Metanephros (tissue), 1 donor: ENCODE data around the gene CNTF. TPM values are rescaled to one million over a fixed set of nuclear protein-coding genes. Genes with fewer than 3 reads are reported as not detected.

Experiments used
- total RNA-seq: library from RNA; depleted of rRNA; stranded (reverse); fragments of >200 nt; gene quantifications from one replicate; pipeline ENCODE4 v1.2.3, GENCODE V29; 2014

The CNTF gene, protein sequence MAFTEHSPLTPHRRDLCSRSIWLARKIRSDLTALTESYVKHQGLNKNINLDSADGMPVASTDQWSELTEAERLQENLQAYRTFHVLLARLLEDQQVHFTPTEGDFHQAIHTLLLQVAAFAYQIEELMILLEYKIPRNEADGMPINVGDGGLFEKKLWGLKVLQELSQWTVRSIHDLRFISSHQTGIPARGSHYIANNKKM
- 0.99 TPM for total RNA-seq

DNA sequence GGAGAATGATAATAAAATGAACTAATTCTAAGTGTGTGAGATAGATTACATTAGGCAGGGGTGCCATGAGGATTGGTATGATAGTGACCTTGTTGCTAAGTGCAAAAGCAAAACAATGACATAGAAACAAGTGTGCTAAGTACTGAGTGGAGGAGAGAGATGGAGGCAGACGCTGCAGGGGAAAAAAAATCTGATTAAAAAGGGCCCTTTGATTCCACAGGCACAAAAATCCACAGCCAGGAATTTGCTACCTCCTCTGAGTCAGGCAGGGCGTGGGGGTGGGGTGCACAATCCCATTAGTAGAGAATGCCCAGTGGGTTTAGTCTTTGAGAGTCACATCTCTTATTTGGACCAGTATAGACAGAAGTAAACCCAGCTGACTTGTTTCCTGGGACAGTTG lies at the start of gene CNTF:
Gene CNTF, plus strand, starts transcription at position 322 of the 400 bp plus-strand sequence. CDS start 88 bp downstream, outside the sequence.

DNA sequence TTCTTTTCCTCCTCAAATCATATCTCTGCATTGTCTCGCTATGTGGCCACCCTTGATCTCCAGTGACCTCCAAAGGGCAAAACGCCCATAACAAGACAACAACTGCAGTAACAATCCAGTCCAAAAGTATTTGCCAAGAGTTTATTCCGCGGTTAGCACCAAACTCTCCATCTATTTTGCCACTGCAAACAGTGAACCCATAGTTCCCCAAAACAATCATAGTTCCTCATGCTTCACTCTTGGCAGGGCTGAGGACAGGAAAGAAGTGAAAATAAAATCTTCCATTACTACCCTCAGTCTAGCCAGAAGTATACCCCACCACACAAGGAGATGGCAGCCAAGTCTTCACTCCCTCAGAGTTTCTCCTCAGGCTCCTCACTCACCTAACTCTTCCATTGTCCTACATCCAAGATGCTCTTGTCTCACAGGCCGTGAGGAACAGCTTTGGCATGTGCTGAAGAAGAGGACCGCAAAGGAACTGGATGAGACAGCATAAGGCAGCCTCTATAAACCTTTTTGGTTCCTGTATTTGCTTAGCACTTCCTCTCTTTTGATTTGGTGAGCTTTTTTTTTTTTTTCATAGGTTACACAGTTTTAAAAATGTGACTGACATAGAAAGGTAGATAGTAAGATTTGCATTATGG lies 47.0 kb upstream of the CNTF start, which contains the start of gene LPXN:
Gene LPXN, minus strand, starts transcription at position 480 of the 644 bp plus-strand sequence. Its CDS starts 84 bp downstream, at position 396.

DNA sequence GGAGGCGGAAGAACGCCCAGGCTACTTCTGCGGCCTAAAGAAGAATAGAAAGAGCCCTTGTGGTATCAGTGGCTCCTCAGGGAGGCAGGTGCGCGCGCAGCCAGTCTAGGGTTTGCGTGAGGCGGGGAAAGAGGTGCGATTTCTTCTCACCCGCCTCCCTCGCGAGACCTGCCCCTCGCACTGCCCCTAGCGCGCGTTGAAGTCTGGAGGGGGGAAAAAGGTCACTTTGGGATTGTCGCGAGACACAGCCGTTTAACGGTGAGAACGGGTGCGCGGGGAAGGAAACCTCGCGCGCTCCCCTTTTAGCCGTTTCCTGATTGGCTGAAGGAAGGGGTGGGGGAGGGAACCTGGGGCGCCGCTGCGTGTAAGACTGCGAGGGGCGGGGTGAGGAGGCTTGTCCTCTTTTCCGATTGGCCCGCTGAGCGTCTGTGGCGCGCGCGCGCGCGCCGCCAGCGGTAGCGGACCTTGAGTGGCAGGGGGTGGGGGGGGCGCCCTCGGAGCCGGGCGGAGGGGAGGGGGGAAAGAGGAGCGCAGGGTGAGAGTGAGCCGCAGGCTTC lies 43.8 kb upstream of the CNTF start, which contains the start of gene ZFP91:
Gene ZFP91, plus strand, starts transcription at position 429 of the 557 bp plus-strand sequence. CDS start 219 bp downstream, outside the sequence.

Other genes starting within 250 kb of the CNTF start
- gene OR5B3, start 215.8 kb upstream of the CNTF start, total RNA-seq = not detected
- gene OR5B2, start 194.5 kb upstream of the CNTF start, total RNA-seq = not detected
- not detected for gene OR5B12, start 180.4 kb upstream of the CNTF start, total RNA-seq
- 0.23 TPM for gene OR5B21, start 114.6 kb upstream of the CNTF start, total RNA-seq
- 8.5 TPM for gene LPXN, start 46.8 kb upstream of the CNTF start, total RNA-seq
- gene ZFP91, start 43.6 kb upstream of the CNTF start, total RNA-seq = 38.0 TPM
- gene GLYAT, start 109.3 kb downstream of the CNTF start, total RNA-seq = 69.0 TPM
- gene GLYATL2, start 222.0 kb downstream of the CNTF start, total RNA-seq = 0.82 TPM